ENCODE results near the gene INTS1. TPM values are rescaled to one million over a fixed set of nuclear protein-coding genes. Genes with fewer than 3 reads are reported as not detected.

Gene INTS1
- total RNA-seq, 4 donors from 2014 or later = 50.3 to 134 (median 71.4) TPM

- no peaks in the 10 kb centered on the region for H3K27me3 ChIP-seq
- H3K9me3 ChIP-seq = no peaks in the 10 kb centered on the region
- no peak for TF ChIP-seq EP300 (IDR thresholded peaks at IDR 0.05; ENCODE audit: low read depth)
- no peak for TF ChIP-seq POLR2AphosphoS5 (IDR thresholded peaks at IDR 0.05)
- no peak for TF ChIP-seq CTCF (IDR thresholded peaks at IDR 0.05)
- TF ChIP-seq POLR2A (IDR thresholded peaks at IDR 0.05) = no peak
- 90% methylated on average over 18 of the region's 31 CpGs; no CpG with 5 or more reads in 1 of the 2 donors for WGBS, 2 donors (ENCODE audit: low coverage in 1 of 2)
- no peaks in the 10 kb centered on the region for H3K4me1 ChIP-seq
- intact Hi-C loops (cut with DNase I; ENCODE audit: low total_unique reads) = loop anchor here (5.0 kb wide), 1 partner anchor 512 kb away; no protein-coding TSS in a partner anchor
- H3K27ac ChIP-seq = no peak overlapping the region
- H3K36me3 ChIP-seq = peaks cover 0 to 11% (median 3%) of the 10 kb centered on the region in 4 donors
- DNase-seq = no peak
- in situ Hi-C loops (cut with MboI; ENCODE audit: low pct_ligation_motif_present in 1 of 4, low pct_unique_long_range_greater_than_20kb in 1 of 4, low sequenced_read_pairs in 3 of 4) = no loop called here
- no peak overlapping the region for H3K4me3 ChIP-seq
Measured at GRCh38 chr7:1439373-1440363, 64.5 kb downstream of the INTS1 start.

- Histone ChIP-seq H3K9me3 (no peaks in the 10 kb centered on the region), H3K36me3 (peaks cover 0 to 11% (median 3%) of the 10 kb centered on the region in 4 donors), H3K4me3 (no peak overlapping the region), H3K27me3 (no peaks in the 10 kb centered on the region), H3K27ac (no peak overlapping the region), H3K4me1 (no peaks in the 10 kb centered on the region)
- no peak for TF ChIP-seq EP300 (IDR thresholded peaks at IDR 0.05; ENCODE audit: low read depth)
- no peak for TF ChIP-seq POLR2AphosphoS5 (IDR thresholded peaks at IDR 0.05)
- TF ChIP-seq POLR2A (IDR thresholded peaks at IDR 0.05) = no peak
- TF ChIP-seq CTCF (IDR thresholded peaks at IDR 0.05) = no peak
- no peak for DNase-seq
- intact Hi-C loops (cut with DNase I; ENCODE audit: low total_unique reads) = loop anchor here (5.0 kb wide), 1 partner anchor 512 kb away; no protein-coding TSS in a partner anchor
- 72% methylated on average over 8 of the region's 15 CpGs; no CpG with 5 or more reads in 1 of the 2 donors for WGBS, 2 donors (ENCODE audit: low coverage in 1 of 2)
- in situ Hi-C loops (cut with MboI; ENCODE audit: low pct_ligation_motif_present in 1 of 4, low pct_unique_long_range_greater_than_20kb in 1 of 4, low sequenced_read_pairs in 3 of 4) = no loop called here
Measured at GRCh38 chr7:1438821-1439220, 65.4 kb downstream of the INTS1 start.

- H3K36me3 ChIP-seq = peaks cover 0 to 11% (median 3%) of the 10 kb centered on the region in 4 donors
Measured at GRCh38 chr7:1438208-1438607, 66.0 kb downstream of the INTS1 start.

More at GRCh38 chr7:1438208-1438607, 66.0 kb downstream of the INTS1 start:
- Histone ChIP-seq H3K27ac (no peak overlapping the region), H3K4me3 (no peak overlapping the region), H3K4me1 (no peaks in the 10 kb centered on the region), H3K9me3 (no peaks in the 10 kb centered on the region), H3K27me3 (no peaks in the 10 kb centered on the region)
- in situ Hi-C loops (cut with MboI; ENCODE audit: low pct_ligation_motif_present in 1 of 4, low pct_unique_long_range_greater_than_20kb in 1 of 4, low sequenced_read_pairs in 3 of 4) = no loop called here
- 93% methylated on average over 10 of the region's 10 CpGs; no CpG with 5 or more reads in 1 of the 2 donors for WGBS, 2 donors (ENCODE audit: low coverage in 1 of 2)
- intact Hi-C loops (cut with DNase I; ENCODE audit: low total_unique reads) = loop anchor here (5.0 kb wide), 1 partner anchor 511 kb away; no protein-coding TSS in a partner anchor
- no peak for TF ChIP-seq CTCF (IDR thresholded peaks at IDR 0.05)
- no peak for TF ChIP-seq POLR2A (IDR thresholded peaks at IDR 0.05)
- TF ChIP-seq POLR2AphosphoS5 (IDR thresholded peaks at IDR 0.05) = no peak
- TF ChIP-seq EP300 (IDR thresholded peaks at IDR 0.05; ENCODE audit: low read depth) = no peak
- no peak for DNase-seq

Data from transverse colon (tissue), 4 donors.